Measurements from ENCODE around the gene ADAM17.

DNA sequence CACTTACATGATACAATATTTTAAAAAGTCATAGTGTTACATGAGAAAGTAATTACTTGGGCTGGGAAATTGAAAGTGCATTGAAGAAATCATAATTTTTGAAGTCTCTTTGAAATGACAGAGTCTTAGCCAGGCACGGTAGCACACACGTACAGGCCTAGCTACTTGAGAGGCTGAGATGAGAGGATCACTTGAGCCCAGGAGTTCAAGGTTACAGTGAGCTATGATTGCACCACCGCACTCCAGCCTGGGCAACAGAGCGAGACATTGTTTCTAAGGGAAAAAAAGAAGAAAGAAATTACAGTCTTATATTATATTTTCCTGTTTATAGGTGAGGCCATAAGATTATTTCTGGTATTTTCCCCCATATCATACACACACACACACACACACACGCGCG lies 90.5 kb downstream of the ADAM17 start:
- TF ChIP-seq, protein P1, sequence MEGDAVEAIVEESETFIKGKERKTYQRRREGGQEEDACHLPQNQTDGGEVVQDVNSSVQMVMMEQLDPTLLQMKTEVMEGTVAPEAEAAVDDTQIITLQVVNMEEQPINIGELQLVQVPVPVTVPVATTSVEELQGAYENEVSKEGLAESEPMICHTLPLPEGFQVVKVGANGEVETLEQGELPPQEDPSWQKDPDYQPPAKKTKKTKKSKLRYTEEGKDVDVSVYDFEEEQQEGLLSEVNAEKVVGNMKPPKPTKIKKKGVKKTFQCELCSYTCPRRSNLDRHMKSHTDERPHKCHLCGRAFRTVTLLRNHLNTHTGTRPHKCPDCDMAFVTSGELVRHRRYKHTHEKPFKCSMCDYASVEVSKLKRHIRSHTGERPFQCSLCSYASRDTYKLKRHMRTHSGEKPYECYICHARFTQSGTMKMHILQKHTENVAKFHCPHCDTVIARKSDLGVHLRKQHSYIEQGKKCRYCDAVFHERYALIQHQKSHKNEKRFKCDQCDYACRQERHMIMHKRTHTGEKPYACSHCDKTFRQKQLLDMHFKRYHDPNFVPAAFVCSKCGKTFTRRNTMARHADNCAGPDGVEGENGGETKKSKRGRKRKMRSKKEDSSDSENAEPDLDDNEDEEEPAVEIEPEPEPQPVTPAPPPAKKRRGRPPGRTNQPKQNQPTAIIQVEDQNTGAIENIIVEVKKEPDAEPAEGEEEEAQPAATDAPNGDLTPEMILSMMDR (IDR thresholded peaks at IDR 0.05): no peak
- TF ChIP-seq POLR2AphosphoS5 (IDR thresholded peaks at IDR 0.05; ENCODE audit: low read depth, low read length): no peak
- TF ChIP-seq, protein P2, sequence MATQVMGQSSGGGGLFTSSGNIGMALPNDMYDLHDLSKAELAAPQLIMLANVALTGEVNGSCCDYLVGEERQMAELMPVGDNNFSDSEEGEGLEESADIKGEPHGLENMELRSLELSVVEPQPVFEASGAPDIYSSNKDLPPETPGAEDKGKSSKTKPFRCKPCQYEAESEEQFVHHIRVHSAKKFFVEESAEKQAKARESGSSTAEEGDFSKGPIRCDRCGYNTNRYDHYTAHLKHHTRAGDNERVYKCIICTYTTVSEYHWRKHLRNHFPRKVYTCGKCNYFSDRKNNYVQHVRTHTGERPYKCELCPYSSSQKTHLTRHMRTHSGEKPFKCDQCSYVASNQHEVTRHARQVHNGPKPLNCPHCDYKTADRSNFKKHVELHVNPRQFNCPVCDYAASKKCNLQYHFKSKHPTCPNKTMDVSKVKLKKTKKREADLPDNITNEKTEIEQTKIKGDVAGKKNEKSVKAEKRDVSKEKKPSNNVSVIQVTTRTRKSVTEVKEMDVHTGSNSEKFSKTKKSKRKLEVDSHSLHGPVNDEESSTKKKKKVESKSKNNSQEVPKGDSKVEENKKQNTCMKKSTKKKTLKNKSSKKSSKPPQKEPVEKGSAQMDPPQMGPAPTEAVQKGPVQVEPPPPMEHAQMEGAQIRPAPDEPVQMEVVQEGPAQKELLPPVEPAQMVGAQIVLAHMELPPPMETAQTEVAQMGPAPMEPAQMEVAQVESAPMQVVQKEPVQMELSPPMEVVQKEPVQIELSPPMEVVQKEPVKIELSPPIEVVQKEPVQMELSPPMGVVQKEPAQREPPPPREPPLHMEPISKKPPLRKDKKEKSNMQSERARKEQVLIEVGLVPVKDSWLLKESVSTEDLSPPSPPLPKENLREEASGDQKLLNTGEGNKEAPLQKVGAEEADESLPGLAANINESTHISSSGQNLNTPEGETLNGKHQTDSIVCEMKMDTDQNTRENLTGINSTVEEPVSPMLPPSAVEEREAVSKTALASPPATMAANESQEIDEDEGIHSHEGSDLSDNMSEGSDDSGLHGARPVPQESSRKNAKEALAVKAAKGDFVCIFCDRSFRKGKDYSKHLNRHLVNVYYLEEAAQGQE (IDR thresholded peaks at IDR 0.05; ENCODE audit: insufficient read depth in 1 of 2, low read depth in 2 of 2, low read length in 1 of 2): no peak

All from Panc1 (cell line).